Dendritic cell treated with granulocyte-macrophage colony-stimulating factor and Interleukin-4, amounts not matched to agents 40 ng/mL and 50 ng/mL, for 4 days (primary cell): Measurements from ENCODE around the gene TYW1B.
"Not testable (repeated sequence)": the region's sequence is repeated elsewhere in the genome, so short reads cannot be mapped to it uniquely, and the experiment has no call there.

Source experiments
- H3K27ac Mint-ChIP-seq: one replicate; pipeline ENCODE4 v1.8.0; 2022; ENCODE audit warnings: mild to moderate bottlenecking, mixed read lengths
- H3K27me3 Mint-ChIP-seq: one replicate; pipeline ENCODE4 v1.8.0; 2022; ENCODE audit warnings: mild to moderate bottlenecking, mixed read lengths
- H3K36me3 Mint-ChIP-seq: one replicate; pipeline ENCODE4 v1.8.0; 2022; ENCODE audit warnings: low read depth, mixed read lengths
- H3K4me1 Mint-ChIP-seq: one replicate; pipeline ENCODE4 v1.8.0; 2022; ENCODE audit warnings: low read depth, mixed read lengths
- H3K4me3 Mint-ChIP-seq: one replicate; pipeline ENCODE4 v1.8.0; 2022; ENCODE audit warnings: mild to moderate bottlenecking, moderate library complexity, mixed read lengths
- H3K9me3 Mint-ChIP-seq: one replicate; pipeline ENCODE4 v1.8.0; 2022; ENCODE audit warnings: mixed read lengths
- intact Hi-C: fragments of 100-400 bp; cut with micrococcal nuclease; formaldehyde crosslinking; loops from one replicate; pipeline ENCODE4 v1.15.0; 2022

The TYW1B gene

GRCh38 chr7:72827839-72828591 lies at the start of gene TYW1B:
TSS of gene TYW1B (minus strand) at chr7:72828200. CDS start at chr7:72828075, 125 bp downstream.
- not testable (repeated sequence) for H3K9me3 Mint-ChIP-seq, H3K27me3 Mint-ChIP-seq
- intact Hi-C loops: loop anchor here (2.0 kb wide), 1 partner anchor 87 kb away; no protein-coding TSS in a partner anchor
- peaks cover 17% of the 10 kb centered on the region for H3K4me1 Mint-ChIP-seq
- peak within 1 kb of the TSS; percentile 95 for H3K4me3 Mint-ChIP-seq
- peak within 1 kb of the TSS; percentile 99 for H3K27ac Mint-ChIP-seq
- H3K36me3 Mint-ChIP-seq: peaks cover 37% of the 10 kb centered on the region

- H3K27me3 Mint-ChIP-seq: peaks cover 12% of the 10 kb centered on the region
- H3K36me3 Mint-ChIP-seq, H3K4me1 Mint-ChIP-seq, H3K4me3 Mint-ChIP-seq, H3K9me3 Mint-ChIP-seq, intact Hi-C loops, H3K27ac Mint-ChIP-seq: not testable (repeated sequence)
Observed at GRCh38 chr7:72867591-72867990, 39.6 kb upstream of the TYW1B start.

DNA sequence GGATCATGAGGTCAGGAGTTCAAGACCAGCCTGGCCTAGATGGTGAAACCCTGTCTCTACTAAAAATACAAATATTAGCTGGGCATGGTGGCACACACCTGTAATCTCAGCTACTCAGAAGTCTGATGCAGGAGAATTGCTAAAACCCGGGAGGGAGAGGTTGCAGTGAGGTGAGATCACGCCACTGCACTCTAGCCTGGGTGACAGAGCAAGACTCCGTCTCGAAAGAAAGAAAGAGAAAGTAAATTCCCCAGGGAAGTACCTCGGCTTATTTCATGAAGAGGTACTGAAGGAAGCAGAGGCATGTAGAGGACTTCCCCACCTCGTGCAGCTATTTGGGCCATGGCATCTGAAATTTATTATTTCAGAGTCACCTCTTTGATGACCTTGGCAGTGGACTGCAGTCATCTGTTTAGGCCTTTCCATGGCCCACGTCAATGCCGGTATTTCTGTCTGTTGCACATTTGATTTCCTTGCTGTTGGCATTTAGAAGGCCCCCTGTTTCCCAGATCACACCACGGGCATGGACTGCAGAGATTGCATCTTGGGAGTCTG lies 30.9 kb upstream of the TYW1B start:
- H3K4me1 Mint-ChIP-seq, H3K27ac Mint-ChIP-seq, H3K4me3 Mint-ChIP-seq, H3K27me3 Mint-ChIP-seq, intact Hi-C loops, H3K9me3 Mint-ChIP-seq, H3K36me3 Mint-ChIP-seq: not testable (repeated sequence)

- H3K9me3 Mint-ChIP-seq, H3K27me3 Mint-ChIP-seq, H3K4me3 Mint-ChIP-seq, intact Hi-C loops, H3K27ac Mint-ChIP-seq, H3K4me1 Mint-ChIP-seq, H3K36me3 Mint-ChIP-seq: not testable (repeated sequence)
Observed at GRCh38 chr7:72857925-72858324, 29.9 kb upstream of the TYW1B start.

DNA sequence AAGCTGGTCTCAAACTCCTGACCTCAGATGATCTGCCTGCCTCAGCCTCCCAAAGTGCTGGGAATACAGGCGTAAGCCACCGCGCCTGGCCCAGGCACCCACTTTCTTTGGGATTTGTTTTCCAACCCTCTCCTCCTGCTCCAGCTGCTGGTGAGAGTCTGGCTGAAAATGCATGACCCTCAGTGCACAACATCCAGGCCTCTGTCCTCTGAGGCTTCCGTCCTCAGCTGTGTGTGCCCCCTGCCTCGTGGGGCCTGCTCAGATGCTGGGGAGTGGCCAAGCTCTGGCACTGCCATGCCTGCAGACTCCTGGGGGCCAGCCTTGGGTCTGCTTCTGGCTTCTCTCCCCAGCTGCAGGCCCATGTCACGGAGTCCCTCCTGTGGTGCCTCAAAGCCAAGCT lies 27.3 kb upstream of the TYW1B start:
- H3K4me3 Mint-ChIP-seq, H3K9me3 Mint-ChIP-seq, H3K4me1 Mint-ChIP-seq, intact Hi-C loops, H3K27ac Mint-ChIP-seq, H3K27me3 Mint-ChIP-seq, H3K36me3 Mint-ChIP-seq: not testable (repeated sequence)

DNA sequence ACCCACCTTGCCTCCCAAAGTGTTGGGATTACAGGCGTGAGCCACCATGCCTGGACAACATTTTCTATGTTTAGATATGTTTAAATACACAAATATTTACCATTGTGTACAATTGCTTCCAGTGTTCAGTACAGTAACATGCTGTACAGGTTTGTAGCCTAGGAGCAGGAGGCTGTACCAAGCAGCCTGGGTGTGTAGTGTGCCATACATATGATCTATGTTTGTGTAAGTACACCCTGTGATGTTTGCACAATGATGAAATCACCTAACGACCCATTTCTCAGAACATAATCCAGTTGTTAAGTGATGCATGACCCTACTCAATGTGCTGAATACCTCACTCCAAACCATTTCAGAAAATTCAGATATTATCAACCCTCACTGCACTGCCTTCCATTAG lies 24.9 kb upstream of the TYW1B start:
- H3K27me3 Mint-ChIP-seq, H3K27ac Mint-ChIP-seq, intact Hi-C loops, H3K9me3 Mint-ChIP-seq, H3K4me1 Mint-ChIP-seq, H3K36me3 Mint-ChIP-seq, H3K4me3 Mint-ChIP-seq: not testable (repeated sequence)

- intact Hi-C loops, H3K27ac Mint-ChIP-seq, H3K36me3 Mint-ChIP-seq, H3K4me1 Mint-ChIP-seq, H3K27me3 Mint-ChIP-seq, H3K9me3 Mint-ChIP-seq, H3K4me3 Mint-ChIP-seq: not testable (repeated sequence)
Observed at GRCh38 chr7:72850746-72851145, 22.7 kb upstream of the TYW1B start.

DNA sequence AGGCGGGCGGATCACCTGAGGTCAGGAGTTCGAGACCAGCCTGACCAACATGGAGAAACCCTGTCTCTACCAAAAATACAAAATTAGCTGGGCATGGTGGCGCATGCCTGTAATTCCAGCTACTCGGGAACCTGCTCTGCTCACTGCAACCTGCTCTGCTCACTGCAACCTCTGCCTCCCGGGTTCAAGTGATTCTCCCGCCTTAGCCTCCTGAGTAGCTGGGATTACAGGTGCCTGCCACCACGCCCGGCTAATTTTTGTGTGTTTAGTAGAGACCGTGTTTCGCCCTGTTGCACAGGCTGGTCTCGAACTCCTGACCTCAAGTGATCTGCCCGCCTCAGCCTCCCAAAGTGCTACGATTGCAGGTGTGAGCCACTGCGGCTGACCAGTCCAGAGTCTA lies 16.1 kb upstream of the TYW1B start:
- Mint-ChIP-seq H3K9me3 (peaks cover 28% of the 10 kb centered on the region), H3K36me3 (peaks cover 19% of the 10 kb centered on the region)
- H3K4me3 Mint-ChIP-seq, H3K4me1 Mint-ChIP-seq, intact Hi-C loops, H3K27ac Mint-ChIP-seq, H3K27me3 Mint-ChIP-seq: not testable (repeated sequence)

DNA sequence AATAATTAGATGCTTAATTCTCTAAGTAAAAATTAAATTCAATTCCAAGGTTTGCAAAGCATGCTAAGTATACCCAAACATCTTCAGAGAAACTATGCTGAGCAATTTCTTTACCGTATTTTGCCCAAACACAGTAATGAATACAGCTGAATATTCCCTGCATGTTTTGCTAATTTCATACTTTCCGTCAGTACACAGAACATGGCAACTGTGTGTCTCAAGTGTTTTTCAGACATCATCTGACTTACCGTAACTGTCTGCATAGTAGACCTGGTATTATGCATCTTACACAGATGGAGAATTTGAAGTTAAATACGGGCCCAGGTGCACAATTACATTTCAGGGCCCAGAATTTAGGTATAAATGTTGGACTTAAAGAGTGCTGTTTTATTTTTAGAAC lies 15.2 kb upstream of the TYW1B start:
- intact Hi-C loops, H3K27me3 Mint-ChIP-seq, H3K4me1 Mint-ChIP-seq, H3K27ac Mint-ChIP-seq, H3K4me3 Mint-ChIP-seq: not testable (repeated sequence)
- H3K36me3 Mint-ChIP-seq: peaks cover 19% of the 10 kb centered on the region
- peaks cover 28% of the 10 kb centered on the region for H3K9me3 Mint-ChIP-seq

DNA sequence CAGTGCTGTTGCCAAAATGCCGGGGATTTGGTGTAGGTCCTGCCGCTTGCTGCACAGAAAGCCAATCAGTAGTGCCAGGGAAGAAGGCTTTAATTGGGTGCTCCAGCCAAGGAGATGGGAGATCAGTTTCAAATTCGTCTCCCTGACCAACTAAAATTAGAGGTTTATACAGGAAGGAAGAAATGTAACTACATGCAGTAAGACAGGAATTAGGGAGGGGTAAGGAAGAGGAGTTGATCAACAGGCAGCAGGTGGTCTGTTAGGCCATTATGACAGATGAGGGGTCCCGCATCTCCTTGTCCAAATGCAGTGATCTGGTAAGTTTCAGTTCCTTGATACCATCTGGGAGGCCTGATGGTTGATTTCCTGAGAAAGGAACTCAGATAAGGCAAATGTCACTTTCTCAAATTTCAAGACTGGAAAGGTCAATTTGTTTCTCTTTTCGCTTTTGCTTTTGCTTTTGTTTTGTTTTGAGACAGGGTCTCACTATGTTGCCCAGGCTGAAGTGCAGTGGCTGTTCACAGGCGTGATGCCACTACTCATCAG lies 13.0 kb upstream of the TYW1B start:
- H3K27me3 Mint-ChIP-seq, H3K4me1 Mint-ChIP-seq, H3K4me3 Mint-ChIP-seq, H3K27ac Mint-ChIP-seq, intact Hi-C loops: not testable (repeated sequence)
- H3K9me3 Mint-ChIP-seq: peaks cover 28% of the 10 kb centered on the region
- H3K36me3 Mint-ChIP-seq: peaks cover 35% of the 10 kb centered on the region

DNA sequence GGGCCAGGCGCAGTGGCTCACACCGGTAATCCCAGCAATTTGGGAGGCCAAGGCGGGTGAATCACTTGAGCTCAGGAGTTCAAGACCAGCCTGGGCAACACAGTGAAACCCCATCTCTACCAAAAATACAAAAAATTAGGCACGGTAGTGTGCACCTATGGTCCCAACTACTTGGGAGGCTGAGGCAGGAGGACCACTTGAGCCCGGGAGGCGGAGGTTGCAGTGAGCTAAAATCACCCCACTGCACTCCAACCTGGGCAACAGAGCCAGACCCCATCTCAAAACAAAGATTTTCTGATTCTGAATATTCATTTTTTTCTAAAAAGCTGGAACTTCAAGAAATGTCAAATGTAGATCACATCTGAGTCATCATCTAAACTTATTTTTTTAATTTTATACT lies 10.3 kb upstream of the TYW1B start:
- Mint-ChIP-seq H3K9me3 (peaks cover 28% of the 10 kb centered on the region), H3K36me3 (peaks cover 61% of the 10 kb centered on the region)
- H3K27me3 Mint-ChIP-seq, intact Hi-C loops, H3K4me1 Mint-ChIP-seq, H3K4me3 Mint-ChIP-seq, H3K27ac Mint-ChIP-seq: not testable (repeated sequence)

DNA sequence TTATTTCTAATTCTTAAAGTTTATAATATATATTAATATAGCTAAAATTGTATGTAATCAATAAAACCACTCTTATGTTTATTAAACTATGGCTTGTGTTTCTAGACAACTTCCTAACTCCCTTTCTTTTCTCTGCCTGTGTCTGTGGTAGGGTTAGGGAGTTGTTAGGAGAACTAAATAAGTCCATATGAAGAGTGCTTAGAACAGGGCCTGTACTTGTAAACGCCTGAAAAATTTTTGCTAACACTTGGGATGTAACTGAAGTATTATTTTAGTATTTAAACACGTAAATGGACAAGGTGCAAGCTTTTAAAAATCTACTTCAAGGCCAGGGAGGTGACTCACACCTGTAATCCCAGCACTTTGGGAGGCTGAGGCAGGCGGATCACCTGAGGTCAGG lies 9.3 kb upstream of the TYW1B start:
- H3K4me1 Mint-ChIP-seq, H3K27me3 Mint-ChIP-seq, H3K27ac Mint-ChIP-seq, H3K4me3 Mint-ChIP-seq, intact Hi-C loops: not testable (repeated sequence)
- Mint-ChIP-seq H3K36me3 (peaks cover 71% of the 10 kb centered on the region), H3K9me3 (peaks cover 27% of the 10 kb centered on the region)

GRCh38 chr7:72830567-72830966 lies 2.6 kb upstream of the TYW1B start:
- Mint-ChIP-seq H3K4me1 (peaks cover 17% of the 10 kb centered on the region), H3K36me3 (peaks cover 61% of the 10 kb centered on the region), H3K4me3 (peak overlapping the region; percentile 95), H3K27ac (peak overlapping the region; percentile 99)
- H3K27me3 Mint-ChIP-seq, H3K9me3 Mint-ChIP-seq, intact Hi-C loops: not testable (repeated sequence)

DNA sequence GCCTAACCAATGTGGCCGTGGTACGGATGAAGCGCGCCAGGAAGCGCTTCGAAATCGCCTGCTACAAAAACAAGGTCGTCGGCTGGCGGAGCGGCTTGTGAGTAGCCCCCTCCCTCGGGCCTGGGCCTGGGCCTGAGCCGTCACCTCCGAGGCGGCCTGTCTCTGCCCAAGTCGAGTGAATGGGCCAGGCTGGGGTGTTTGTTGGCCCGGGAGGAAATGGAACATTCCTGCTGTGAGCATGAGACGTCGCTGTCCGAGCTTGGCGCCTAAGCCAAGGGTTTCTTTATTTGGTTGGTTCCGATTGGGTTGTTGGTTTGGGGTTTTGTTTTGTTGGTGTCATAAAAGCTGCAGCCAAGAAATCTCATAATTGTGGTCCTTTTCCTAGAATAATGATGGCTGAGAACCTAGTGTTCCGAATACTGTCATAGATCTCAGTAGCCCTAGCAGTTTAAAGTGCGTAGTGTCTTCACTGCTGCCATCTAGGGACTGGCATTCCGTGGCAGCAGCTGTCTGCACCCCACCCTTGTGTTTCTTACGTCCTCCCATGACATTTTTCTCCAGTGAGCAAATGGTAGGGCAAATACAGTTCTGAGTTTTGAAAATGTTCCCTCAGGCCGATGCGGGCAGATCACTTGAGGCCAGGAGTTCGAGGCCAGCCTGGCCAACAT lies 1.8 kb upstream of the TYW1B start:
- peaks cover 17% of the 10 kb centered on the region for H3K4me1 Mint-ChIP-seq
- intact Hi-C loops, H3K9me3 Mint-ChIP-seq, H3K27me3 Mint-ChIP-seq: not testable (repeated sequence)
- H3K36me3 Mint-ChIP-seq: peaks cover 55% of the 10 kb centered on the region
- peak overlapping the region; percentile 99 for H3K27ac Mint-ChIP-seq
- H3K4me3 Mint-ChIP-seq: peak overlapping the region; percentile 95
